ENCODE results near the gene FANCM. TPM values are rescaled to one million over a fixed set of nuclear protein-coding genes. Genes with fewer than 3 reads are reported as not detected.

Gene FANCM
- total RNA-seq, 1 experiment from 2014 or later, result 11.7 TPM

DNA sequence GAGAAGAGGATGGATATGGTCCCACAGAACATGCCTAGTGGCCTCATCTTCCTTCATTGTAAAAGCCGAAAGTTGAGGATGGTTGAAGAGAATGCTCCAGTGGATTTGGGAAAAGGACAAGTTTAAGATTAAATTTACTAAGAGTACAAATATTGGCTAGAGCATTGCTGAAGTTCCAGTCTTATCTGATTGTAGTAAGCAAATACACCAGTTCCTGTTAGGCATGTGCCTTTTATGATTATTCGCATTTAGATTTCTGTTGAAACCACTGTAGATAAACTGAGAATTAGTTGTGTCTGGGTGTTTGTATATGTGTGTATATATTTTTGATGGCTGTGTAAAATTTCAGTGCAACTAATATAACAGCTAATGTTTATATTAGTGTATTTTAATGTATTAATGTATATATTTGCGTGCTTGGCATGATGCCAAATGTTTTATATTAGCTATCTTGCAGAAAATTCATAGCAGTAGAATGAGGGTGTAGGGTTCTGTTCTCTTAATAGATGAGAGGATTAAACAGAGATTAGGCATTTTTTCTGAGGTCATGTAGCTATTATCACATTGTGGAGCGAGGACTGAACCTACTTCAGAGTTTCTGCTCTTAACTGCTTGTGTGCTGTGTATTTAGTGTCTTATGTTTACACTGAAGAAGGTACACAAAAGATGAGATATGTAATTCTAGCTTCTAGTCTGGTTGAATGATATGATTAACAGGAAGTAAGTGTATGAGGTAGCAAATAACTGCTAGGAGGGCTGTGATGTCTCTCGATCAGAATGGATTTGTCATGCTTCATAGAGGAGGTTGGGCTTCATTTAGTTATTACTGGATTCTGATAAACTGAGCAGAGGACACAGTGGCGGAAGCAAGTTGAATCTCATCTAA is 22.6 kb upstream of the FANCM start:
- peak overlapping the region; percentile 49 for H3K27ac ChIP-seq (ENCODE audit: low read length)
- ATAC-seq, result peak; percentile 95

DNA sequence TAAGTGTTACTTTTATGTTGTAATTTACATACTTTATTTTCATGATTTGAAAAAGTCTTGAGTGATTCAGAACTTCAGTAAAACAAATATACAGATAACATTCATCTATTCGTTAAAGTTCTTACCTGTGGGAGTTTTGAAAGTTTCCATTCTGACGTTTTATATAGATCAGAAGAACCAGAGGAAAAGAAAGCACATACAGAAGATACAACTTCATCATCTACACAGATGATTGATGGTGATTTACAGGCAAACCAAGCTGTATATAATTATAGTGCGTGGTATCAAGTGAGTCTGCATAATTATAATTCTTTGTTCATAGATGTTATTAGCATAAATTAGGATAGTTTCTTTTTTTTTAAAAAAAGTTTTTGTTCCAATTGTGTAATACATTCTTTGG is 21.4 kb upstream of the FANCM start:
- ATAC-seq (no peak), DNase-seq (no peak)
- ChIA-PET POLR2A (ENCODE audit: unreplicated experiment) (no interaction called here), CTCF (no interaction called here)
- intact Hi-C loops (cut with micrococcal nuclease), result loop anchor here (2.0 kb wide), 1 partner anchor 20 kb away; the partner anchor contains the start of genes FANCM and FKBP3
- Histone ChIP-seq H3K4me3 (ENCODE audit: low read length) (no peak overlapping the region), H2AFZ (ENCODE audit: low read length) (no peak overlapping the region), H3K9me2 (replicated peaks; ENCODE audit: low read length) (no peaks in the 10 kb centered on the region), H3K9me3 (ENCODE audit: low read length) (no peaks in the 10 kb centered on the region), H3K27me3 (ENCODE audit: low read length) (no peaks in the 10 kb centered on the region), H3K4me1 (ENCODE audit: insufficient read depth, low read length) (peaks cover 24% of the 10 kb centered on the region), H3K9ac (ENCODE audit: low read length) (no peak overlapping the region), H4K20me1 (ENCODE audit: low read length) (peaks cover 8% of the 10 kb centered on the region; the same call in 1 of the 2 replicates), H3K79me2 (ENCODE audit: low read length) (no peaks in the 10 kb centered on the region), H3K36me3 (ENCODE audit: low read depth, low read length) (peaks cover 57% of the 10 kb centered on the region), H3K4me2 (ENCODE audit: low read length) (no peak overlapping the region), H3K27ac (ENCODE audit: low read length) (peak overlapping the region; percentile 49; the same call in 1 of the 2 replicates), H3F3A (ENCODE audit: low read length, unreplicated experiment) (no peaks in the 10 kb centered on the region)
- no TSS peak for BruUV-seq (replicated peaks)
- TF ChIP-seq EZH2 (IDR thresholded peaks at IDR 0.05; ENCODE audit: low read length, unreplicated experiment) (no peak), EZH2phosphoT487 (IDR thresholded peaks at IDR 0.05; ENCODE audit: borderline replicate concordance, low read length) (no peak), CTCF (conservative IDR thresholded peaks at IDR 0.05; ENCODE audit: low read depth, low read length) (no peak)

More for the DNA sequence above, 22.6 kb upstream of the FANCM start:
- Histone ChIP-seq H3K4me2 (ENCODE audit: low read length) (peak overlapping the region; percentile 65), H3K4me1 (ENCODE audit: insufficient read depth, low read length) (peaks cover 24% of the 10 kb centered on the region), H2AFZ (ENCODE audit: low read length) (no peak overlapping the region), H3K9me3 (ENCODE audit: low read length) (no peaks in the 10 kb centered on the region), H3K9ac (ENCODE audit: low read length) (no peak overlapping the region), H3K79me2 (ENCODE audit: low read length) (no peaks in the 10 kb centered on the region), H4K20me1 (ENCODE audit: low read length) (peaks cover 8% of the 10 kb centered on the region; the same call in 1 of the 2 replicates), H3K27me3 (ENCODE audit: low read length) (no peaks in the 10 kb centered on the region), H3K36me3 (ENCODE audit: low read depth, low read length) (peaks cover 57% of the 10 kb centered on the region), H3K4me3 (ENCODE audit: low read length) (peak overlapping the region; percentile 6; the same call in 1 of the 2 replicates), H3F3A (ENCODE audit: low read length, unreplicated experiment) (no peaks in the 10 kb centered on the region), H3K9me2 (replicated peaks; ENCODE audit: low read length) (no peaks in the 10 kb centered on the region)
- TF ChIP-seq EZH2phosphoT487 (IDR thresholded peaks at IDR 0.05; ENCODE audit: borderline replicate concordance, low read length), result no peak
- no peak for TF ChIP-seq EZH2 (IDR thresholded peaks at IDR 0.05; ENCODE audit: low read length, unreplicated experiment)
- TF ChIP-seq CTCF (conservative IDR thresholded peaks at IDR 0.05; ENCODE audit: low read depth, low read length), result no peak
- intact Hi-C loops (cut with micrococcal nuclease), result loop anchor here (1.0 kb wide), 4 partner anchors 17 to 200 kb away; partner anchors contain the start of gene TOGARAM1
- BruUV-seq (replicated peaks), result TSS peak; percentile 35
- ChIA-PET CTCF (no interaction called here), POLR2A (ENCODE audit: unreplicated experiment) (interaction anchor here (0.5 to 1.1 kb wide), 4 partner anchors 25 to 116 kb away, joined by 3 to 13 read pairs (median 4); no protein-coding TSS in a partner anchor)
- DNase-seq, result peak; percentile 88

GRCh38 chr14:45118594-45118993 is 17.1 kb upstream of the FANCM start:
- no peak overlapping the region for H3K9ac ChIP-seq (ENCODE audit: low read length)
- peaks cover 7% of the 10 kb centered on the region for H3K4me1 ChIP-seq (ENCODE audit: insufficient read depth, low read length)
- H3F3A ChIP-seq (ENCODE audit: low read length, unreplicated experiment), result no peaks in the 10 kb centered on the region
- intact Hi-C loops (cut with micrococcal nuclease), result no loop called here
- TF ChIP-seq EZH2phosphoT487 (IDR thresholded peaks at IDR 0.05; ENCODE audit: borderline replicate concordance, low read length) (no peak), CTCF (conservative IDR thresholded peaks at IDR 0.05; ENCODE audit: low read depth, low read length) (no peak), EZH2 (IDR thresholded peaks at IDR 0.05; ENCODE audit: low read length, unreplicated experiment) (no peak)
- ChIA-PET POLR2A (ENCODE audit: unreplicated experiment) (no interaction called here), CTCF (no interaction called here)
- H3K27ac ChIP-seq (ENCODE audit: low read length), result no peak overlapping the region
- no peaks in the 10 kb centered on the region for H3K9me3 ChIP-seq (ENCODE audit: low read length)
- DNase-seq (no peak), ATAC-seq (no peak)
- H3K27me3 ChIP-seq (ENCODE audit: low read length), result no peaks in the 10 kb centered on the region
- H2AFZ ChIP-seq (ENCODE audit: low read length), result no peak overlapping the region
- no peak overlapping the region for H3K4me2 ChIP-seq (ENCODE audit: low read length)
- no peaks in the 10 kb centered on the region for H4K20me1 ChIP-seq (ENCODE audit: low read length)
- H3K9me2 ChIP-seq (replicated peaks; ENCODE audit: low read length), result no peaks in the 10 kb centered on the region
- H3K4me3 ChIP-seq (ENCODE audit: low read length), result no peak overlapping the region
- no TSS peak for BruUV-seq (replicated peaks)
- no peaks in the 10 kb centered on the region for H3K79me2 ChIP-seq (ENCODE audit: low read length)
- H3K36me3 ChIP-seq (ENCODE audit: low read depth, low read length), result peaks cover 57% of the 10 kb centered on the region
